Right cardiac atrium (tissue), 5 donors: Measurements from ENCODE around the gene RCBTB1. TPM values are rescaled to one million over a fixed set of nuclear protein-coding genes. Genes with fewer than 3 reads are reported as not detected.

Experiments used
- ATAC-seq, 2 donors: fragments of 200-7000 bp; cut with Tn5 transposase; one replicate each; pipeline versions ENCODE4 v1.8.0 to v1.9.1; 2020; ENCODE audit warnings: moderate library complexity in 2 of 2, mild to moderate bottlenecking in 1 of 2
- DNase-seq, 3 donors: peaks; one replicate each; pipeline ENCODE4 v3.0.0-alpha.2; 2020
- H3K27ac ChIP-seq: one replicate; pipeline ENCODE4 v1.5.1; 2013; ENCODE audit warnings: mild to moderate bottlenecking, low read length, control low read depth, moderate library complexity
- H3K27me3 ChIP-seq: one replicate; pipeline ENCODE4 v1.6.1; 2013; ENCODE audit not compliant: control insufficient read depth, insufficient read depth
- H3K4me1 ChIP-seq: one replicate; pipeline ENCODE4 v1.6.1; 2013; ENCODE audit warnings: low read length; ENCODE audit not compliant: control insufficient read depth, insufficient read depth
- H3K4me3 ChIP-seq: one replicate; pipeline ENCODE4 v1.5.1; 2013; ENCODE audit warnings: low read length, control low read depth
- H3K9me3 ChIP-seq: one replicate; pipeline ENCODE4 v1.6.1; 2013; ENCODE audit warnings: low read length; ENCODE audit not compliant: control insufficient read depth
- WGBS: extraction: QIAGEN DNeasy Blood & Tissue Kit; methylation state at CpG from one replicate; pipeline ENCODE4 v1.1.7; 2013; 5-methylcytosine and 5-hydroxymethylcytosine counted together
- intact Hi-C, 4 donors: fragments of 100-400 bp; cut with DNase I; formaldehyde crosslinking; loops; one replicate each; pipeline versions ENCODE4 v1.11.0 to v1.14.0; 2022 to 2023
- polyA plus RNA-seq: library from polyadenylated mRNA; stranded (reverse); fragments of 200-250 nt; gene quantifications from one replicate; pipeline ENCODE4 v1.2.3, GENCODE V29; 2013
- total RNA-seq, 4 donors: library from RNA; stranded (reverse); fragmentation: NEBNext Ultra II Directional; extraction: Animal tissue kit (Norgen Biotek cat#: 25700); gene quantifications; one replicate each; pipeline ENCODE4 v1.2.1, GENCODE V29; 2021
- donor health status: healthy with polysubstance abuse.
- donor health status: DM: no; HTN: yes; CAD: no.
- donor health status: DM: no; HTN: no; CAD: no.
- donor health status: DM: no; HTN: yes; CAD: no; lungs with severe emphysema.
- donor health status: DM: yes; HTN: yes; CAD: no.

Gene RCBTB1
- total and polyA plus RNA-seq, 5 donors: 10.8 to 20.3 (median 19.0) TPM

DNA sequence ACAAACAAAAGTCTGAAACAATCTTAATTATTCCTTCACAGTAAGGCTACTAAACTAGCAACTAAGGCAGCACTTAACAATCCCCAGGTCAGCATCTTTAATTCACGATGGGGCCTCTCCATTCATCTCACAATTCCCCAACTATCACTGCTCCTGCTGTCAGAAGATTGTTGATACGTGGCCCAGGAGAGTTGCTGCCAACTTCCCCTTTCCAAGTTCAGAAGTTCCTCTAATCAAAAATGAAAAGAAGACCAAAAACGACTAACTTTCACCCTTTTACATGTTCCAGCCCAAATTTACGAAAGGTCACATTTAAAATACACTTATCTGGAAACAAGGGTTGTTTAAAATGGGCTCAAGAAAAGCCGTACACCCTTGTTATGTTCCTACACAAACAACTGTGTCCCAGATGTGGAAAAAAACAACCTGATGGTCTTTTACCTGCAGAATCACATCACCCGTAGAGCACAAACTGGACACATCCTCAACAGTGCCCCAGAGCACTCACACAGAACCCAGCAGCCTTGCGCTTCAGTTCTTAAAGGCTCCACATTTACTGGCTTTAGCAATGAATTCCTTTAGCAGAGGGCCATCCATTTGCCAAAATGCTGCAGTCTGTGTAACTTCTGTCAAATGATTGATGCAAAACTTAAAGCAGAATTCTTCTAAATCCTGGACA lies 51.6 kb downstream of the RCBTB1 start:
- H3K4me1 ChIP-seq: peaks cover 4% of the 10 kb centered on the region
- no peak for ATAC-seq
- H3K27me3 ChIP-seq: no peaks in the 10 kb centered on the region
- H3K4me3 ChIP-seq: no peak overlapping the region
- DNase-seq: no peak
- H3K9me3 ChIP-seq: no peaks in the 10 kb centered on the region
- intact Hi-C loops: no loop called here
- H3K27ac ChIP-seq: no peak overlapping the region
- 60% methylated on average over 7 of the region's 7 CpGs for WGBS

DNA sequence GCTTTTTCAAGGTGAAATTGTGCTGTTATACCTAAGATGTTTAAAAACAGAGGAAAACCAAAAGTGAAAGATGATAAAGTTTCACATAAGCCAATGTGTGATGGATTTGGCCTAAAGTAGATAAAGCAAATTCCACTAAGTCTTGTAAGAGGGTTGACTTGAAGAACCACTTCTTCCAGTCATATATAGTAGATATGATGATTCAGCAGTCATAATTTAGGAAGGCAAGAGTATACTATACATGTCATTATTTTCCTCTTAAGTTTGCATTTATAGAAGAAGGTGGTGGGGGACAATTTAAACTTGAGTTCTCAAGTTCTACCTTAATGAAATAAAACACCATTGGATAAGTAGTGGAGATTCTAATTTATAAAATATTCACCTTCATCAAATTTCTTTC lies 52.3 kb downstream of the RCBTB1 start:
- H3K9me3 ChIP-seq: no peaks in the 10 kb centered on the region
- intact Hi-C loops: no loop called here
- DNase-seq (no peak), ATAC-seq (no peak)
- no peaks in the 10 kb centered on the region for H3K27me3 ChIP-seq
- H3K4me1 ChIP-seq: peaks cover 4% of the 10 kb centered on the region
- no peak overlapping the region for H3K4me3 ChIP-seq
- no peak overlapping the region for H3K27ac ChIP-seq

- intact Hi-C loops: no loop called here
- Histone ChIP-seq H3K4me1 (peaks cover 4% of the 10 kb centered on the region), H3K9me3 (no peaks in the 10 kb centered on the region), H3K27me3 (no peaks in the 10 kb centered on the region), H3K4me3 (no peak overlapping the region), H3K27ac (no peak overlapping the region)
- peak in 1 of 2 donors; percentile 22 for ATAC-seq
- DNase-seq: no peak
- WGBS: 68% methylated on average over 1 of the region's 1 CpG
Measured at GRCh38 chr13:49532593-49532992, 52.8 kb downstream of the RCBTB1 start.

GRCh38 chr13:49530457-49530856 lies 54.9 kb downstream of the RCBTB1 start:
- Histone ChIP-seq H3K27ac (no peak overlapping the region), H3K4me3 (no peak overlapping the region), H3K27me3 (no peaks in the 10 kb centered on the region), H3K9me3 (no peaks in the 10 kb centered on the region), H3K4me1 (peaks cover 3% of the 10 kb centered on the region)
- intact Hi-C loops: no loop called here
- DNase-seq: no peak
- peak in 1 of 2 donors; percentile 24 for ATAC-seq
- WGBS: 82% methylated on average over 7 of the region's 7 CpGs

- 84% methylated on average over 1 of the region's 1 CpG for WGBS
Measured at GRCh38 chr13:49528161-49528560, 57.2 kb downstream of the RCBTB1 start.

GRCh38 chr13:49527123-49527522 lies 58.2 kb downstream of the RCBTB1 start:
- WGBS: 48% methylated on average over 2 of the region's 2 CpGs
- H3K27ac ChIP-seq: no peak overlapping the region
- peak in 1 of 3 donors; percentile 54 for DNase-seq
- H3K4me1 ChIP-seq: peaks cover 2% of the 10 kb centered on the region
- no peak overlapping the region for H3K4me3 ChIP-seq
- no peaks in the 10 kb centered on the region for H3K9me3 ChIP-seq
- ATAC-seq: peak in 1 of 2 donors; percentile 28
- H3K27me3 ChIP-seq: no peaks in the 10 kb centered on the region
- intact Hi-C loops: no loop called here

More at GRCh38 chr13:49528161-49528560, 57.2 kb downstream of the RCBTB1 start:
- Histone ChIP-seq H3K27ac (no peak overlapping the region), H3K4me3 (no peak overlapping the region), H3K27me3 (no peaks in the 10 kb centered on the region), H3K9me3 (no peaks in the 10 kb centered on the region), H3K4me1 (peaks cover 2% of the 10 kb centered on the region)
- DNase-seq (no peak), ATAC-seq (no peak)
- intact Hi-C loops: no loop called here

DNA sequence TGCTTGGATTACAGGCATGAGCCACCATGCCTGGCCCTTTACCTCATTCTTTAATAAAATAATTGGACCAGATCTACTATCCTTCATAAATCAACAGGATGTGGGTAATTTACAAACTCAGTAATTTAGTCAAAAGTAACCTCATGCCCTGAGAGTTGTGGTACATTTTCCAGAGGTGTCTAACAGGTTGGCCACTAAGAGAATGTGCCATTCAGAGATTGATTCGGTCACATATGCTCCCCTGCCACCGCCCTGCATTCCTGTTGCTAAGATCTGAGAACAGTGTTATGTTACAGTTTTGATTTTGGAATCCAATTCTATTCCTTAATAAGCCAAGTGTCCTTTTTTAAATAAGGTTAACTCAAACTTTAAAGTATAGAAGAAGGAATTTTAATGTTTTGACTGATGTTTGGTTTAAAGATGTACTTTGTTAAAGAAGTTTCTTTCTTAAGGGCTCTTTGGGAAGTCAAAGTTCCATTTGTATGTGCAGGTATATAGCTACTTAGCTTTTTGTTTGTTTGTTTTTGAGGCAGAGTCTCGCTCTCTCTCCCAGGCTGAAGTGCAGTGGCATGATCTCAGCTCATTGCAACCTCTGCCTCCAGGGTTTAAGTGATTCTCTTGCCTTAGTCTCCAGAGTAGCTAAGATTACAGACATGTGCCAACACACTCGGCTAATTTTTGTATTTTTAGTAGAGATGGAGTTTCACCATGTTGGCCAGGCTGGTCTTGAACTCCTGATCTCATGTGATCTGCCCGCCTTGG lies 60.4 kb downstream of the RCBTB1 start:
- no peak overlapping the region for H3K4me3 ChIP-seq
- H3K27me3 ChIP-seq: no peaks in the 10 kb centered on the region
- WGBS: 93% methylated on average over 5 of the region's 5 CpGs
- H3K27ac ChIP-seq: no peak overlapping the region
- no peak for DNase-seq
- no peaks in the 10 kb centered on the region for H3K9me3 ChIP-seq
- no peak for ATAC-seq
- H3K4me1 ChIP-seq: no peaks in the 10 kb centered on the region
- intact Hi-C loops: no loop called here

- H3K4me3 ChIP-seq: no peak overlapping the region
- H3K27me3 ChIP-seq: no peaks in the 10 kb centered on the region
- H3K27ac ChIP-seq: no peak overlapping the region
- WGBS: 49% methylated on average over 4 of the region's 4 CpGs
- H3K9me3 ChIP-seq: no peaks in the 10 kb centered on the region
- no peaks in the 10 kb centered on the region for H3K4me1 ChIP-seq
- peak in 1 of 3 donors; percentile 45 for DNase-seq
- intact Hi-C loops: no loop called here
- peak; percentile 65 to 72 for ATAC-seq
Measured at GRCh38 chr13:49521224-49521623, 64.1 kb downstream of the RCBTB1 start.

GRCh38 chr13:49517461-49517860 lies 67.9 kb downstream of the RCBTB1 start:
- DNase-seq (peak in 1 of 3 donors; percentile 68), ATAC-seq (no peak)
- 72% methylated on average over 6 of the region's 6 CpGs for WGBS

GRCh38 chr13:49516467-49516866 lies 68.9 kb downstream of the RCBTB1 start:
- Histone ChIP-seq H3K27ac (no peak overlapping the region), H3K4me3 (no peak overlapping the region), H3K27me3 (no peaks in the 10 kb centered on the region), H3K4me1 (no peaks in the 10 kb centered on the region), H3K9me3 (no peaks in the 10 kb centered on the region)
- 63% methylated on average over 5 of the region's 5 CpGs for WGBS
- ATAC-seq (peak; percentile 51 to 59), DNase-seq (peak in 2 of 3 donors; percentile 57 to 59)
- intact Hi-C loops: no loop called here

More at GRCh38 chr13:49517461-49517860, 67.9 kb downstream of the RCBTB1 start:
- Histone ChIP-seq H3K27me3 (no peaks in the 10 kb centered on the region), H3K9me3 (no peaks in the 10 kb centered on the region), H3K27ac (no peak overlapping the region), H3K4me1 (no peaks in the 10 kb centered on the region), H3K4me3 (no peak overlapping the region)
- intact Hi-C loops: no loop called here

DNA sequence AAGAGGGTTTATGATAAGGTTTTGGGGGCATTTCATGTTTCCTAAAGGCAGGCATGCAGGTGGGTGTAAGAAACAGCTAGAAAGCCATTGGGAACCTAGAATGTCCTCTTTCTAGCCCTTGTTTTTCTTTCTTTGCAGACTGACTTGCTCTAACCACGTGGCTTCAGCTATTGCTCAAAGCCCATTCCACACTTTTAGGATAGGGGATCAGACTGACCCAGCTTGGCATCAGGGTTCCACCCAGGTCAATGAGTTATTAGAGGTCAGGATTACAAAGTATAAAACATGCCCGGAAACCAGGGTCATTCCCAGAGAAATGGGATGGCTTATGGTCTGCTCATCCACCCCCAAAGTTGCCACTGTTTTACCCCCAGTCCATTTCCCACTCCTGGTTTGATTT lies 72.8 kb downstream of the RCBTB1 start:
- no peaks in the 10 kb centered on the region for H3K4me1 ChIP-seq
- ATAC-seq (no peak), DNase-seq (no peak)
- H3K9me3 ChIP-seq: no peaks in the 10 kb centered on the region
- intact Hi-C loops: no loop called here
- no peaks in the 10 kb centered on the region for H3K27me3 ChIP-seq
- no peak overlapping the region for H3K27ac ChIP-seq
- WGBS: 91% methylated on average over 2 of the region's 2 CpGs
- H3K4me3 ChIP-seq: no peak overlapping the region
